Rectal smooth muscle tissue (tissue), 1 donor: ENCODE results near the gene MDK.
"Not testable (repeated sequence)": the region's sequence is repeated elsewhere in the genome, so short reads cannot be mapped to it uniquely, and the experiment has no call there.

Experiments used
- H3K27ac ChIP-seq: one replicate; pipeline ENCODE4 v1.7.0; 2013; ENCODE audit warnings: low read depth, low read length, inconsistent platforms
- H3K27me3 ChIP-seq: one replicate; pipeline ENCODE4 v1.7.0; 2013; ENCODE audit warnings: low read length; ENCODE audit not compliant: control insufficient read depth, insufficient read depth
- H3K36me3 ChIP-seq: one replicate; pipeline ENCODE4 v1.7.0; 2013; ENCODE audit warnings: low read length; ENCODE audit not compliant: control insufficient read depth, insufficient read depth
- H3K4me1 ChIP-seq: one replicate; pipeline ENCODE4 v1.7.0; 2013; ENCODE audit warnings: low read length; ENCODE audit not compliant: control insufficient read depth, insufficient read depth
- H3K4me3 ChIP-seq: one replicate; pipeline ENCODE4 v1.7.0; 2013; ENCODE audit warnings: low read length
- H3K9ac ChIP-seq: one replicate; pipeline ENCODE4 v1.7.0; 2013; ENCODE audit warnings: low read length

MDK gene

DNA sequence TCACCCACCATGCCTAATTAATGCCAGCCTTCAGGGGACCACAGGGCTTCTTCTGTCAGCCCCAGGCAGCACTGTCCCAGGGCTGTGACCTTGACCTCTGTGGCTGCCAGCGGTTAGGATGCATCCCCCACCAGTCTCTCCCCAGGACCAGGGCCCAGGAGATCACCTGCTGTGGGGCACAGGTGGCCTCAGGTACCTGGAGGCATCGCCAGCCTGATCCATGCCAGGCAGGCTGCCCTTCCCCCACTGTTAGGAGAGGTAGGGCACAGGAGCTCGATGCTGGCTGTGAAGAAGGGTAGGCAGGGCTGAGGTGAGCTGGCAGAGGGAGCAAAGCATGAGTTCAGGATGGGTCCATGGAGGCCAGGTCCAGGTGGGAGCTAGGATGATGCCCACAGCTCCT is 16.7 kb upstream of the MDK start:
- Histone ChIP-seq H3K27me3 (no peaks in the 10 kb centered on the region), H3K36me3 (peaks cover 8% of the 10 kb centered on the region), H3K27ac (no peak overlapping the region), H3K4me1 (peaks cover 27% of the 10 kb centered on the region), H3K4me3 (no peak overlapping the region), H3K9ac (no peak overlapping the region)

DNA sequence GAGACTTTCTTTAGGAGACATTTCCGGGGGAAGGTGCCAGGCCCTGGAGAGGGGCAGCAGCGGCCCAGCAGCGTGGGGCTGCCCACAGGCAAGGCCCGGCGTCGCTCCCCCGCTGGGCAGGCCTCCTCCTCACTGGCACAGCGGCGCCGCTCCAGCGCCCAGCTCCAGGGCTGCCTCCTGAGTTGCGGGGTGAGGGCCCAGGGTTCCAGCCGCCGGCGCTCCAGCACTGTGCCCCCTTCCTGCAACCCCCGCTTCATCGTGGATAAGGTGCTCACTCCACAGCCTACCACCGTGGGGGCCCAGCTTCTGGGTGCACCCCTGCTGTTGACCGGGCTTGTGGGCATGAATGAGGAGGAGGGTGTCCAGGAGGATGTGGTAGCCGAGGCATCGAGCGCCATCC is 15.2 kb upstream of the MDK start:
- Histone ChIP-seq H3K27ac (no peak overlapping the region), H3K27me3 (no peaks in the 10 kb centered on the region), H3K4me3 (no peak overlapping the region), H3K36me3 (peaks cover 13% of the 10 kb centered on the region), H3K9ac (no peak overlapping the region), H3K4me1 (peaks cover 21% of the 10 kb centered on the region)

DNA sequence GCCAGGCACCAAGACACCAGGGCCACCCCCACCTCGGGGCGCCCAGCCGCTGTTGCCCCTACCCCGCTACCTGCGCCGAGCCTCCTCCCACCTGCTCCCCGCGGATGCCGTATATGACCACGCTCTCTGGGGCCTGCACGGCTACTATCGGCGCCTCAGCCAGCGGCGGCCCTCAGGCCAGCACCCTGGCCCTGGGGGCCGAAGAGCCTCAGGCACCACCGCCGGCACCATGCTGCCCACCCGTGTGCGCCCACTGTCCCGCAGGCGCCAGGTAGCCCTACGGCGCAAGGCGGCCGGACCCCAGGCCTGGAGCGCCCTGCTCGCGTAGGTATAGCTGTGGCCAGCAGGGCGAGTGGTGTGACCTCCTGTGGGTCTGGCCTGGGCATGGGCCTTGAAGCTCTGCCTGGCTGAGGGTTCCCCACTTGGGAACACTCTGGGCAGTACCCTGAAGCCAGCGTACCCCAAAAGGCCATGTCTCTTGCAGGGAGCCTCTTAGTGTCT is 14.8 kb upstream of the MDK start:
- H3K27ac ChIP-seq = no peak overlapping the region
- peaks cover 21% of the 10 kb centered on the region for H3K4me1 ChIP-seq
- H3K4me3 ChIP-seq = no peak overlapping the region
- H3K36me3 ChIP-seq = peaks cover 13% of the 10 kb centered on the region
- no peak overlapping the region for H3K9ac ChIP-seq
- no peaks in the 10 kb centered on the region for H3K27me3 ChIP-seq

DNA sequence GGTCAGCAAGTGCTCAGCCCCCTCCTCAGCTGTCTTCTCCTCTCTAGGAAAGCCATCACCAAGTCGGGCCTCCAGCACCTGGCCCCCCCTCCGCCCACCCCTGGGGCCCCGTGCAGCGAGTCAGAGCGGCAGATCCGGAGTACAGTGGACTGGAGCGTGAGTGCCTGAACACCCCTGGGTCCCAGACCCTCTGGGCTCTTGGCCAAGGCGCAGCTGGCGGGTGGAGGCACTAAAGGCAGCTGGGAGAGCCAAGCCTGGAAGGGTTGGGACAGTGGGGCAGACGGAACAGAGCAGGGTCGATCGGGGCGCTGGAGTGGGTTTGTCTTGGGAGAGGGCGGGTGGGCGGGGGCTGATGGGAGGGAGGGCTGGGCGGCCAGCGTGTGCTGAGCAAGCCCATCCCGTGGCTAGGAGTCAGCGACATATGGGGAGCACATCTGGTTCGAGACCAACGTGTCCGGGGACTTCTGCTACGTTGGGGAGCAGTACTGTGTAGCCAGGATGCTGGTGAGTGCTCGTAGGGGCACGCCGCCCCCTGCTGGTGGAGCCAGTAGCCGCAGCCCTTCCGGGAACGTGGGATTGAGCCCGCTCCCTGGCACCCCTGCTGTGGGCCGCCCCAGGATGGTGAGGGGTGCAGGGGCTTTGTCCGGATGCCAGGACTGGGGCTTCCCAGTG is 14.1 kb upstream of the MDK start:
- H3K36me3 ChIP-seq = peaks cover 13% of the 10 kb centered on the region
- H3K4me1 ChIP-seq = peaks cover 14% of the 10 kb centered on the region
- no peak overlapping the region for H3K9ac ChIP-seq
- no peak overlapping the region for H3K4me3 ChIP-seq
- H3K27me3 ChIP-seq = no peaks in the 10 kb centered on the region
- no peak overlapping the region for H3K27ac ChIP-seq

DNA sequence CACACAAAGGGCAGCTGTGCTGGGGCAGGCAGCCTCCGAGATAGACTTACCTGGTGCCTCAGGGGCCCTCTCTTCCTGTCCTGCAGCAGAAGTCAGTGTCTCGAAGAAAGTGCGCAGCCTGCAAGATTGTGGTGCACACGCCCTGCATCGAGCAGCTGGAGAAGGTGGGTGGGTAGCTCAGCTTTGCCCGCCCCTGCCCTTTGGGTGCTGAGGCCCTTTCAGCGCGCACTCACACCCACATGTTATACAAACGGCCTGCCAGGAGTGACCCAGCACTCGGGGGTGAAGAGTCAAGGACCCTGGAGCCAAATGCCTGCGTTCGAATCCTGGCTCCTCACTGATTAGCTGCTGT is 13.6 kb upstream of the MDK start:
- no peak overlapping the region for H3K9ac ChIP-seq
- H3K4me1 ChIP-seq = peaks cover 9% of the 10 kb centered on the region
- H3K4me3 ChIP-seq = no peak overlapping the region
- H3K36me3 ChIP-seq = peaks cover 13% of the 10 kb centered on the region
- no peak overlapping the region for H3K27ac ChIP-seq
- H3K27me3 ChIP-seq = no peaks in the 10 kb centered on the region

DNA sequence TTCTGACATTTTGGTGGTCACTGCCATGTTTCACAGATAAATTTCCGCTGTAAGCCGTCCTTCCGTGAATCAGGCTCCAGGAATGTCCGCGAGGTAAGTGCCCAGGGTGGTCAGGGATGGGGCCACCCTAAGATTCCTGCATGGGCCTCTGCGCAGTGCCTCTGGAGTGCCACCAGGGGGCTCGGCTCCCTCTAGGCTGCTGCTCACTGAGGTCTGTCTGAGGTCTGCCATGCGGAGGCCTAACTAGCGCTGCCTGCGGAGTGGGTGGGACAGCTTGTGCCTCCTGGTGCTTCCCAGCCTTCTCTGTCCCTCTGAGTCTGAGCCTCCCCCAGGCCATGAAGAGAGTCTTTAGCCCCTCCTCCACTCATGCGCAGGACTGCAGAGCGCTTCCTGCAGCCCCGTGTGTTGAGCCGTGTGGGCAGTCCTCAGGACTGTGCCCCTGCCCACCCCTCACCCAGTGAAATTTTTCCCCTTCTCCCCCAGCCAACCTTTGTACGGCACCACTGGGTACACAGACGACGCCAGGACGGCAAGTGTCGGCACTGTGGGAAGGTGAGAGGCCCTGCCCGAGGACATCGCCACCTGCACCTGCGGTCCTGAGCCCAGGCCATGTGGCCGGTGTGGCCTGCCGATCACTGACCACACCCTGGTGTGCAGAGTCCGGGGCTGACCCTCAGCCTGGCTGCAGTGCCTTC is 11.9 kb upstream of the MDK start:
- Histone ChIP-seq H3K9ac (no peak overlapping the region), H3K4me3 (no peak overlapping the region), H3K4me1 (no peaks in the 10 kb centered on the region), H3K27me3 (no peaks in the 10 kb centered on the region), H3K27ac (no peak overlapping the region), H3K36me3 (peaks cover 21% of the 10 kb centered on the region)

DNA sequence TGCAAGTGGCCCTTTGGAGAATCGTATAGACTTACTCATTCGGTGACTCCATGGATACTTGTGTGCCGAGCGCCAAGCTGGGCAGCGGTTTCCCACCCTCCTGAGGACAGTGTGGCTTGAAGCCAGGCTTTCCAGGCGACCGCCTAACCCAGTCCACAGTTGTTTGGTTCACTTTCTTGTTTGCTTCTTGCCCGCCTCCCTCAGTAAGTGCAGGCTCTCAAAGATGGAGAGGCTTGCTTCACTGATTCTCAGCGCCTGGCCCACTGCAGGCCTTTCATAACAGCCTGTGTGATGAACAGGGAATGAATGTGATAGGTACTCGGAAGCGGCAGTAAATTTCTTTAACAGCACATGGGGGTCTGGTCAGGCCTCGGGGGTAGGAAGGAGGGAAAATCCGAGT is 11.2 kb upstream of the MDK start:
- H3K27ac ChIP-seq = no peak overlapping the region
- H3K9ac ChIP-seq = no peak overlapping the region

DNA sequence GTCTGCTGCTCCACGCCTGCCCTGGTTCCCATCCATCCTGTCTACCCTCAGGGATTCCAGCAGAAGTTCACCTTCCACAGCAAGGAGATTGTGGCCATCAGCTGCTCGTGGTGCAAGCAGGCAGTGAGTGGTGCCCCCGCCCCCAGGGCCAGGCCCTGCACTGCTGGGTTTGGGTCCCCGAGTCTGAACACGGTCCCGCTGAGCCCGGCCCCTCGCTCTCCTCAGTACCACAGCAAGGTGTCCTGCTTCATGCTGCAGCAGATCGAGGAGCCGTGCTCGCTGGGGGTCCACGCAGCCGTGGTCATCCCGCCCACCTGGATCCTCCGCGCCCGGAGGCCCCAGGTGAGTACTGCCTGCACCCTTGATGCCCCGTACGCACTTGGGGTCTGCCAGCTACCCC is 10.2 kb upstream of the MDK start:
- not testable (repeated sequence) for H3K4me3 ChIP-seq, H3K27me3 ChIP-seq, H3K27ac ChIP-seq, H3K4me1 ChIP-seq, H3K9ac ChIP-seq
- H3K36me3 ChIP-seq = peaks cover 29% of the 10 kb centered on the region

More for the DNA sequence above, 11.2 kb upstream of the MDK start:
- peaks cover 25% of the 10 kb centered on the region for H3K36me3 ChIP-seq
- no peak overlapping the region for H3K4me3 ChIP-seq
- H3K27me3 ChIP-seq = no peaks in the 10 kb centered on the region
- H3K4me1 ChIP-seq = no peaks in the 10 kb centered on the region

DNA sequence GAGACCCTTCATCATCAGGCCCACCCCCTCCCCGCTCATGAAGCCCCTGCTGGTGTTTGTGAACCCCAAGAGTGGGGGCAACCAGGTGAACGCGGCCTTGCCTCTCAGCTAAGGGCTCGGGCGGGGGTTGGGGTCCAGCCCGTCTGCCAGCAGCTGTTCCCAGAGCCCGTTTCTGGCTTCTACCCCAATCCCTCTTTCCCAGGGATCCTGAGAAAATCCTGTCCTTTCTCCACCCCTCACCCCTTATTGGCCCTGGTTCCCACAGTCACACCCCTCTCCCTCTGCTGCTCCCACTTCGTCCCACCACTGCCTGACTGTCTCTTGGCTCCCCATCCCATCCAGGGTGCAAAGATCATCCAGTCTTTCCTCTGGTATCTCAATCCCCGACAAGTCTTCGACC is 9.4 kb upstream of the MDK start:
- H3K4me1 ChIP-seq = no peaks in the 10 kb centered on the region
- H3K27ac ChIP-seq = no peak overlapping the region
- H3K4me3 ChIP-seq = no peak overlapping the region
- no peaks in the 10 kb centered on the region for H3K27me3 ChIP-seq
- H3K9ac ChIP-seq = no peak overlapping the region
- H3K36me3 ChIP-seq = peaks cover 29% of the 10 kb centered on the region

DNA sequence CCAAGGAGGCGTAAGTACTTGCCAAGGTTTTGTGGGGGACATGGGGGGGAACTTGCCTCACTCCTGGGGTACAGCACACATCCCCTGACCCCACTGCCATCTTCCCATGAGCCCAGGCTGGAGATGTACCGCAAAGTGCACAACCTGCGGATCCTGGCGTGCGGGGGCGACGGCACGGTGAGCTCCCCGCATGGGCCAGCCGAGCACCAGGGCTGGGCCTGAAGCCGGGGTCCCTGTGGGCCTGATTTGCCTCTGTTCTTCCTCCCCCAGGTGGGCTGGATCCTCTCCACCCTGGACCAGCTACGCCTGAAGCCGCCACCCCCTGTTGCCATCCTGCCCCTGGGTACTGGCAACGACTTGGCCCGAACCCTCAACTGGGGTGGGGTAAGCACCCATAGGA is 9.0 kb upstream of the MDK start:
- H3K4me3 ChIP-seq, H3K27me3 ChIP-seq, H3K4me1 ChIP-seq, H3K27ac ChIP-seq, H3K9ac ChIP-seq: not testable (repeated sequence)
- peaks cover 29% of the 10 kb centered on the region for H3K36me3 ChIP-seq

DNA sequence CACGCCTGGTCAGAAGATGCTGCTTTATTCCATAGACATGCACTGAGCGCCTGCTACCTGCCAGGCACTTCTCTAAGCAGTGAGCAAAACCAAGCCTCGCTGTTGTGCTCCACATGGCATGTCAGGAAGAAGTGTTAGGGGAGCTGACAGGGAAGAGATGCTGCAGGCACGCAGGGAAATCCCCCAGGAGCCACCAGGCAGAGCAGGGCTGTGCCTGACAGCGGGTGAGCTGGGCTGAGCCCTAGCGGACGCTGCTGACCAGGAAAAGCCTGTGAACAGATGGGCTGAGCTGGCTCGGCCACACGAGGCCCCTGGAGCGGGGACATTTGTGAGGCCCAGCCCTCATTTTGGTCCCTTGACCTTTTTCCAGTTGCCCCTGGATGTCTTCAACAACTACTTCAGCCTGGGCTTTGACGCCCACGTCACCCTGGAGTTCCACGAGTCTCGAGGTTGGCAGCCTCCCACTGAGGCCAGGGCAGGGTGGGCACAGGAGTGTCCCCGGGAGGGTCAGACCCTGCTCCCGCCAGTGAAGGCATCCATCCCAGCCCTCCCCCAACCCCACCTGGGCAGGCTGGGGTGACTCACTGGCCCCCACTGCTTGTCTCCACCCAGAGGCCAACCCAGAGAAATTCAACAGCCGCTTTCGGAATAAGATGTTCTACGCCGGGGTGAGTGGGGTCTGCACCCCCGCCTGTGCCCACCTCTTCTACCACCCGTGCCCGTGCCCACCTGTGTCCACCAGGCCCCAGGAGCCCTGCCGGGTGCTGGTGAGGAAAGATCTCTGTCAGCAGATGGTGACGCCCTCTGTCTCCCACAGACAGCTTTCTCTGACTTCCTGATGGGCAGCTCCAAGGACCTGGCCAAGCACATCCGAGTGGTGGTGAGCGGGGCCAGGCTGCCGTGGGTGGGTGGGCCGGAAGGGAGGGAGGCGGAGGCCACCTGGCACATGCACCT is 7.4 kb upstream of the MDK start:
- Histone ChIP-seq H3K4me1 (no peaks in the 10 kb centered on the region), H3K36me3 (peaks cover 24% of the 10 kb centered on the region), H3K27ac (no peak overlapping the region), H3K4me3 (no peak overlapping the region), H3K27me3 (no peaks in the 10 kb centered on the region), H3K9ac (no peak overlapping the region)

DNA sequence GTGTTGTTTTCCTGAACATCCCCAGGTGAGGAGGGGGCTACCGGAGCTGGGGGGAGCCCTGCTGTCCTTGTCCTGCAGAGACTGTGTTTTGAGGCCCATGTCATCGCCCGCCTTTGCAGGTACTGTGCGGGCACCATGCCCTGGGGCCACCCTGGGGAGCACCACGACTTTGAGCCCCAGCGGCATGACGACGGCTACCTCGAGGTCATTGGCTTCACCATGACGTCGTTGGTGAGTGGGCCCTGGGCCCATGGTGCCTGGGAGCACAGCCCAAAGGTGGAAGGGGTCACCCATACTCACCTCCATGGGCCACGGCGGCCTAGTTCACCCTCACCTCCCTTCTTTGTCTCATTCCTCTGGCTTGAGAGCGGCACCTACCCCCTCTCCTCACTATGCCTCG is 6.7 kb upstream of the MDK start:
- no peaks in the 10 kb centered on the region for H3K4me1 ChIP-seq
- H3K27ac ChIP-seq = no peak overlapping the region
- peaks cover 22% of the 10 kb centered on the region for H3K36me3 ChIP-seq
- no peak overlapping the region for H3K4me3 ChIP-seq
- H3K9ac ChIP-seq = no peak overlapping the region
- H3K27me3 ChIP-seq = no peaks in the 10 kb centered on the region
